Activated naive CD8-positive, alpha-beta T cell treated with anti-CD3 and anti-CD28 coated beads, Interleukin-2, amount 50 U/mL, for 24 hours (primary cell): ENCODE measurements around the gene ACSS1.
A peak's percentile ranks its signal among the peaks of the same experiment; 100 is the strongest.

ENCODE experiments used
- ATAC-seq: fragments of 150-1000 bp; cut with Tn5 transposase; one replicate; pipeline ENCODE4 v1.10.0; 2021
- DNase-seq: peaks from one replicate; pipeline ENCODE4 v3.0.0; 2021
- H3K27ac Mint-ChIP-seq: one replicate; pipeline ENCODE4 v1.8.0; 2021; ENCODE audit warnings: mild to moderate bottlenecking, mixed read lengths
- H3K27me3 Mint-ChIP-seq: one replicate; pipeline ENCODE4 v1.8.0; 2021; ENCODE audit warnings: mixed read lengths
- H3K36me3 Mint-ChIP-seq: one replicate; pipeline ENCODE4 v1.8.0; 2021; ENCODE audit warnings: low read depth, mixed read lengths
- H3K4me1 Mint-ChIP-seq: one replicate; pipeline ENCODE4 v1.8.0; 2021; ENCODE audit warnings: mixed read lengths
- H3K4me3 Mint-ChIP-seq: one replicate; pipeline ENCODE4 v1.8.0; 2021; ENCODE audit warnings: mild to moderate bottlenecking, moderate library complexity, mixed read lengths
- H3K9me3 Mint-ChIP-seq: one replicate; pipeline ENCODE4 v1.8.0; 2021; ENCODE audit warnings: mixed read lengths

ACSS1 gene

DNA sequence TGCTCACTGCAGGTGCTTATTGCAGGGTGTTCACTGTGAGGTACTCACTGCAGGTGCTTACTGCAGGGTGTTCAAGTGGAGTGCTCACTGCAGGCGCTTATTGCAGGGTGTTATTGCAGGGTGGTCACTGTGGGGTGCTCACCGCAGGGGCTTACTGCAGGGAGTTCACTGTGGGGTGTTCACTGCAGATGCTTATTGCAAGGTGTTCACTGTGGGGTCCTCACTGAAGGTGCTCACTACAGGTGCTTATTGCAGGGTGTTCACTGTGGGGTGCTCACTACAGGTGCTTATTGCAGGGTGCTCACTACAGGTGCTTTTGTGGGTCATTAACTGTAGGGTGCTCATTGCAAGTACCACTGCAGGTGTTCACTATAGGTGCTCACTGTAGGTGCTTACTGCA lies 85.6 kb downstream of the ACSS1 start:
- Mint-ChIP-seq H3K9me3 (peaks cover 16% of the 10 kb centered on the region), H3K4me3 (no peak overlapping the region), H3K4me1 (peaks cover 2% of the 10 kb centered on the region), H3K27me3 (no peaks in the 10 kb centered on the region), H3K27ac (no peak overlapping the region), H3K36me3 (peaks cover 70% of the 10 kb centered on the region)
- ATAC-seq (no peak), DNase-seq (no peak)

DNA sequence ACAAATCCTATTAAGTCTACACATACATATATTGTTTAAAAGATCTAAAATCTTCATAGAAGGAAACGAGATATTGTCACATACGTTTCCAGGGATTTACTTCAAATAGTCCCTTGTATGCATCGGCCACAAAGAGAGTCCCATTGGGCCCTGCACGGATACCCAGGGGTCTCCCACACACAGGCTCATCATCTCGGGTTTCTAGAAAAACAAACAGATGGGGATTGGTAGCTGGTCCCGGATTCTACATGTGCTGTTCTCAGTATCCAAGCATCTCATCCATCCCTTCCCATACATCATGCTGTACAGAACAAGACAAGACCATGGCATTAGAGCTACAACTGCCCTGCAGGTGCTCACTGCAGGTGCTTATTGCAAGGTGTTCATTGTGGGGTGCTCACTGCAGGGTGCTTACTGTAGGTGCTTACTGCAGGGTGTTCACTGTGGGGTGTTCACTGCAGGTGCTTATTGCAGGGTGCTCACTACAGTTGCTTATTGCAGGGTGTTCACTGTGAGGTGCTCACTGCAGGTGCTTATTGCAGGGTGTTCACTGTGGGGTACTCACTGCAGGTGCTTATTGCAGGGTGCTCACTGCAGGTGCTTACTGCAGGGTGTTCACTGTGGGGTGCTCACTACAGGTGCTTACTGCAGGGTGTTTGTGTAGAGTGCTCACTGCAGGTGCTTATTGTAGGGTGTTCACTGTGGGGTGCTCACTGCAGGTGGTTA lies 86.4 kb downstream of the ACSS1 start:
- Mint-ChIP-seq H3K27me3 (no peaks in the 10 kb centered on the region), H3K4me3 (no peak overlapping the region), H3K36me3 (peaks cover 68% of the 10 kb centered on the region), H3K27ac (no peak overlapping the region), H3K9me3 (peaks cover 12% of the 10 kb centered on the region), H3K4me1 (no peaks in the 10 kb centered on the region)
- DNase-seq, result no peak
- ATAC-seq, result no peak

DNA sequence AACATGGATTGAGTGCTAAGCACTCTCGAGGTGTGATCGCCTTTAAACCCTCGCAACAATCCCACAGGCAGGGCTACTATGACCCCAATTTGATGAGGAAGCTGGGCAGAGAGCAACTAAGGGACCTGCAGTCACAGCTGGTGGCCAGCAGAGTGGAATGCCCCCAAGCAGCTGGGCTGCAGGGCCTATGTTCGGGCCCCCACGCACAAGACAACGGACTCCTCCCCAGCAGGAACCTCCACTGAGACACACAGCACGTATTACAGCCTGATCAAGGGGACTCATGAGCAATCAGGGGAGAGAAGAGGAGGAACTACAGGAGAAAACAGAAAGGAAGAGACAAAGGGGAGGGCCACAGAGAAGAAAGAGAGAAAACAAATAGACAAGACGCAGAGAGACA lies 87.2 kb downstream of the ACSS1 start:
- H3K27ac Mint-ChIP-seq, result no peak overlapping the region

DNA sequence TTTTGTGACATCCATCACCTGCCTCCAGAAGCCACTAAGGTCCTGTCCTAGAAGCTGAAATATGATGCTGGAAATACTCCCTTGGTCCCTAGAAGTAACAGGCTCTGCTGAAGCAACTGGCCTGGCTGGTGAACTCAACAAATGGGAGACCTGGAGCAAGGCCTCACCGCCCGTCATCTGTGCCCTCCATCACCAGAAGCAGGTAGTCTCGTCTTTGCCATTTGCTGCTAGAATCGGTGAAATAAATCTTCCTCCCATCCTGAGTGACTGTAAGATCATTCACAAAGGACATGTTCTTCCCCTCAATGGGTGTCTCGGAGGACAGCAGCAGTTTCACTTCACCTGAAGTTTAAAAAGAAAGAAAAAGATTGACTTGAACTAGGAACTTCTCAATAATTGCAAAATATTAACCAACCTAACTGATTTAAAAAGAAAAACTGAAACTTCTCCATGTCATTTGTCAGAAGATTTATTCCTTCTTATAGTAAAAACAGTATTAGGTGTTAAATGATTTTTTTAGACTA lies 87.8 kb downstream of the ACSS1 start:
- Mint-ChIP-seq H3K36me3 (peaks cover 69% of the 10 kb centered on the region), H3K4me1 (peaks cover 9% of the 10 kb centered on the region)

More for the DNA sequence above, 87.2 kb downstream of the ACSS1 start:
- DNase-seq (no peak), ATAC-seq (no peak)
- H3K27me3 Mint-ChIP-seq, result no peaks in the 10 kb centered on the region
- peaks cover 2% of the 10 kb centered on the region for H3K4me1 Mint-ChIP-seq
- H3K4me3 Mint-ChIP-seq, result no peak overlapping the region
- H3K9me3 Mint-ChIP-seq, result peaks cover 5% of the 10 kb centered on the region
- peaks cover 67% of the 10 kb centered on the region for H3K36me3 Mint-ChIP-seq

DNA sequence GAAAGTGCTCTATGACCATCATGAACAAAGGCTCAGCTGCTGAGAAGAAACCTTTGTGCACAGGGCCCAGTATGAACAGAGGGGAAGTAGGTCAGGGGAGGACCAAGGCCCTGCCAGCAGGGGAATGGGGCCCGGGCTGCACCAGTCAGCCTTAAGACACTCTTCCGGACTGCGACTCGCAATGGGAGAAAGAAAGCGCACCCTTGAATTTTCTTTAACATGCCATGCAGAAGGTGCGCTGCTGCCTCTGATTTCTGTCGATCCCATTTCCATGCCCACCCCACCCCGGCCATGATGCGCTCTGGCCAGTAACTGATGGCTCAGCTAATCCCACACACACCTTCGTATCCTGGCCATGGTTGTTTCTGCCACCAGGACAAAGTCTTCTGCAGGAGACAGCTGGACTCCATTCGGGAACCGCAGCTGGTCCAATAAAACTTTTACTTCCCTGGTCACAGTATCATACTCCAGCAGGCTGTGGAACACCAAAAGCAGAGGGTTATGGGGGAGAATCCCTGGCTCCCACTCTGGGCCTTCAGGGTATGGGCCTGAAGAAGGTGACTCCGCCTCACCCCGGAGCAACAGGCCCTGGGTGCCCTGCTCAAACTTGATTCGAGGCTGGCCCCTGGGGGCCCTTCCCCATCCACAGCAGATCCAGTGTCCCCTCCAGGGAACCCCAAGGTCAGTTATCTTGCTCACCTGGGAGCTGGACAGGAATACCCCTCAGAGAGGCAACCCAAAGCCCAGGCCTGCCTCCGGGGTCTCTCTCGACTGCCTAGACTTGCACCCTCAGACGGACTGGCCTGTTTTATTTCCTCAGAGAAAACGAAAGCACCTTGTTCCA lies 88.5 kb downstream of the ACSS1 start:
- H3K27ac Mint-ChIP-seq, result no peak overlapping the region
- peaks cover 15% of the 10 kb centered on the region for H3K4me1 Mint-ChIP-seq
- DNase-seq (no peak), ATAC-seq (no peak)
- H3K4me3 Mint-ChIP-seq, result no peak overlapping the region
- no peaks in the 10 kb centered on the region for H3K9me3 Mint-ChIP-seq
- peaks cover 67% of the 10 kb centered on the region for H3K36me3 Mint-ChIP-seq
- H3K27me3 Mint-ChIP-seq, result no peaks in the 10 kb centered on the region

More for the DNA sequence above, 87.8 kb downstream of the ACSS1 start:
- no peaks in the 10 kb centered on the region for H3K9me3 Mint-ChIP-seq
- no peak overlapping the region for H3K4me3 Mint-ChIP-seq
- DNase-seq (no peak), ATAC-seq (no peak)
- H3K27ac Mint-ChIP-seq, result no peak overlapping the region
- no peaks in the 10 kb centered on the region for H3K27me3 Mint-ChIP-seq

DNA sequence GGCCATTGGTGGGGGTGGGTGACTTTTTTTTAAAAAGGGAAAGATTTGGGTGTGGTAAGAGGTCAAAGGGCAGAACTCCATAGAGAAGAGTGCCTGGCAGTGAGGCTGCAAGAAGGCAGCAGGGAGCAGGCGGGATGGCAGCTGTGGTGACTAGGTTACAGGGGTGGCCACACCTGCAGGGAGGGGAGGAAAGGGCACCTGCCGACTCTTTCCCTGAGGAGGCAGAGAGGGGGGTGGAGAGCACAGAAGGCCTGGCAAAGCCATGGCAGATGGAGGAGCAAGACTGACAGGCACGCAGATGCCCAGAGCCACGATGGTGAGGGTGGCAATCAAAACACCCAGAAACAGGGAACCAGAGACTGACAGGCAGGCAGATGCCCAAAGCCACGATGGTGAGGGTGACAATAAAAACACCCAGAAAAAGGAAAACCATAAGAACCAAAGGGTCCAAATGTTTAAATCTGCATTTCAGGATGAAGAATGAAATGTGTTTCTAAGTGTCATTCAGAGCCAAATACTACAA lies 89.6 kb downstream of the ACSS1 start:
- ATAC-seq (no peak), DNase-seq (no peak)
- H3K4me1 Mint-ChIP-seq, result peaks cover 22% of the 10 kb centered on the region
- no peak overlapping the region for H3K4me3 Mint-ChIP-seq
- no peaks in the 10 kb centered on the region for H3K27me3 Mint-ChIP-seq
- H3K36me3 Mint-ChIP-seq, result peaks cover 65% of the 10 kb centered on the region
- no peaks in the 10 kb centered on the region for H3K9me3 Mint-ChIP-seq
- peak overlapping the region; percentile 6 for H3K27ac Mint-ChIP-seq

DNA sequence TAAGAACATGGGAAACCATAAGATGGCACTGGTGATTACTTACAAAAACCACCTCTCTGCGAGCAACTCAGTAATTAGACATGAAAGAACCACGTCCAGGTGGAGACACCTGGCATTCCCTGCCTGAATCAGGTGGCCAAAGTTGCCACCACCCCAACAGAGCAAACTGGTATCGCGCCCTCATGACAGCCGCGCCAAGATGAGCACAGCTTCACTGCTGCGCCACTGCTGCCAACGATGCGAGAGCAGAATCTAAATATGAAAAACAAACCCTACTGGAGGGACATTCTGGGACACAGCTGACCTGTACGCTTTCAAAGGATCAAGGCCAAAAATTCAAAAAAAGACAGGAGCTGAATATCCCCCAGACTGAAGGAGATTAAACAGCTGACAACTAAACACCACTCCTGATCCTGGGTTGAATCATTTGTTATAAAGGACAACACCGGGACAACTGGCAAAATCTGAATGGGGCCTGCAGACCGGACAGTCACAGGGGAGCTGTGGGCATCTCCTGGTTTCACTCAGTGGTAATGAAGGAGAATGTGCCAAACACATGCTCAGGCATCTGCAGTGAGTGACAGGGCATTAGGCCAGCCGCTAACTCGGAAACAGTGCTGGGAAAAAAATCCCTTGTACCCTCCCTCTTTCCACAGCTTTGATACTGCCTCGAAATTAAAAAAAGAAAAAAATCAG lies 91.5 kb downstream of the ACSS1 start:
- H3K27me3 Mint-ChIP-seq, result no peaks in the 10 kb centered on the region
- H3K9me3 Mint-ChIP-seq, result no peaks in the 10 kb centered on the region
- no peak overlapping the region for H3K4me3 Mint-ChIP-seq
- H3K36me3 Mint-ChIP-seq, result peaks cover 70% of the 10 kb centered on the region
- no peak overlapping the region for H3K27ac Mint-ChIP-seq
- ATAC-seq, result no peak
- DNase-seq, result no peak
- peaks cover 33% of the 10 kb centered on the region for H3K4me1 Mint-ChIP-seq

DNA sequence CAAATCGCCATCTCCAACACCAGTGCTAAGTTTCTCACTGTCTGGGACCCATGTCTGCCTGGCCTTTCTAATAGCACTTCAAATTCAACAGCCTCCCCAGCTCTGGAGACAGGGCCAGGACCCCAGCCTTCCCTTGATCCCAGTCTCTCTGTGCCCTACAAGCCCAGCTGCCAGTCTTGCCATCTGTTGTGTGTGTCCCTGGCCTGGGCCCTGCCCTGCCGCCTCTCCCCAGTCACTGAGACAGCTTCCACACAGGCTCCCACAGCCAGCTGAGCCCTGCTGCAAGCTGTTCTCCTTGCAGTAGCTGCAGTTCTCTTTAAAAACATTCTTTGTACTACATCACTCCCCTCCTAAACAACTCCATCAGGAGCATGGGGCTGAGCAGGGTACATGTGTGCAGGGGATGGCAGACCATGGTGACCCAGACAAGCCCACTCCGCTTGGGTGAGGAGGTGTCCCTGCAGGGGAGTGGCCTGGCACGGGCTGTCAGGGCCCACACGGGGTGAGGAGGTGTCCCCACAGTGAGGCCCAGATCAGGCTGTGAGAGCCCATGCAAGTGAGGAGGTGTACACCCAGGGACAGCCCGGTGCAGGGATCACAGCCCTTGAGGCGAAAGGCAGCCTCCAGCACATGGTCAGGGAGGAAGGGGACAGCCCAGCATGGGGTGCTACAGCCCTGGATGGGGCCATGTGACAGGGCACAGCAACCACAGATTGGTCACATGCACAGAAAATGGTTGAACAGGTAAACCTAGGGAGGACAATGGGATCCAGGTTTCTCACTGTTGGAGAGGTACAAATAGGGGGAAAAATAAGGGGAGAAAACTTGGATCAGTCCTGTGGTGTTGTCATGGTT lies 92.6 kb downstream of the ACSS1 start:
- peaks cover 42% of the 10 kb centered on the region for H3K4me1 Mint-ChIP-seq
- H3K4me3 Mint-ChIP-seq, result peak overlapping the region; percentile 32

DNA sequence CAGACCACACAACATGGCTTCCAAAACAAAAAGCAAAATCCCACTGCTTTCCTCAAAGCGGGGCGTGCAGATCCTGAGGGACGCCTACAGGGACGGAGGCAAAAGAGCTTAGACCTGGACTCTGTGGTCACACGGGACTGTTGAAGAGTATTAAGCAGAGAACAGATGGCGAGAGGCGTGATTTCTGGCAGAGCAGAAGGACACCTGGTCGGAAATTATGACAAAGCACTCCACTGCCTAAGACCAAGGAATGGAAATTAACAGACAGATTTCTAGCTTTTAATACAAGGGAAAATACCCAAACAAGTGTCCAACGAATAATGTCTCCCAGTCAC lies 93.5 kb downstream of the ACSS1 start:
- H3K9me3 Mint-ChIP-seq, result no peaks in the 10 kb centered on the region
- DNase-seq (no peak), ATAC-seq (peak; percentile 41)
- peak overlapping the region; percentile 84 for H3K27ac Mint-ChIP-seq
- H3K4me1 Mint-ChIP-seq, result peaks cover 42% of the 10 kb centered on the region
- H3K27me3 Mint-ChIP-seq, result no peaks in the 10 kb centered on the region
- H3K4me3 Mint-ChIP-seq, result peak overlapping the region; percentile 1
- H3K36me3 Mint-ChIP-seq, result peaks cover 70% of the 10 kb centered on the region

More for the DNA sequence above, 92.6 kb downstream of the ACSS1 start:
- ATAC-seq (peak; percentile 4), DNase-seq (no peak)
- H3K27ac Mint-ChIP-seq, result peak overlapping the region; percentile 84
- H3K9me3 Mint-ChIP-seq, result no peaks in the 10 kb centered on the region
- peaks cover 71% of the 10 kb centered on the region for H3K36me3 Mint-ChIP-seq
- H3K27me3 Mint-ChIP-seq, result no peaks in the 10 kb centered on the region

DNA sequence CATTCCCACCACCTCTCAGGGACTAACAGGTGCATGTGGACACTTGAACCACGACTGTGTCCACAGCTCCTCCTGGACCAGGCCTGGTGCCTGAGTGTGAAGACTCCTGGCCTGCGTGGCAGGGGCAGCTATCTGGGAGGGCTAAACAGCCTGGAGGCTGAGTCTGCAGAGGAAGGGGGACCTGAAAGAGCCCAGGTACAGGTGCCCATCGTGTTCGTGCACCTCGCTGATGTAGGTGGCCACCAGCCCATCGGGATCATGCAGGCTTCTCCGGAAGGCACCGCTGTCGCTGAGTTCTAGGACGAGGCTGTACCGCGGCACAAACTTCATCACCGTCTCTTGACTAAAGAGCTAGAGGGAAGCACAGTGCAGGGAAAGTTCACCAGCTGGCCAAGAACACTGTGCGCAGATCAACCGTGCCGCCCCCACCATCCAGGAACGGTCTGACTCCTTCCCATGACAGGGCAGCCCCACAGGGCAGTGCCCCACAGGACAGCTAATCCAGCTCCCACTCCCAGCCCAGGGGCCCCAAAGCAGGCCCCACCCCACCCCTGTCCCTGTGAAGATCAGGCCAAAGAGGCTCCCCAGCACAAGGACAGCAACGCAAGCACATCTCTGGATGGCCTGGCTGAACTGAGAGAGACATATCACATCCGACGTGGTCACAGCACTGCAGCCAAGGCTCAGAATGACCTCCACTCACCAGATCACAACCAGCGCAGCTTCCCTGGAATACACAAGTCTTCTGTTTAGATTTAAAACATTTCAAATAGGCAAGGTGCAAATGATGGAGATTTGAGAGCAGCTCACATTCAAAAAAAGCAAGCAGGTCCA lies 94.0 kb downstream of the ACSS1 start:
- H3K4me3 Mint-ChIP-seq, result peak overlapping the region; percentile 1
- DNase-seq, result no peak
- peaks cover 42% of the 10 kb centered on the region for H3K4me1 Mint-ChIP-seq
- ATAC-seq, result no peak
- H3K27me3 Mint-ChIP-seq, result no peaks in the 10 kb centered on the region
- peaks cover 67% of the 10 kb centered on the region for H3K36me3 Mint-ChIP-seq
- peak overlapping the region; percentile 84 for H3K27ac Mint-ChIP-seq
- H3K9me3 Mint-ChIP-seq, result no peaks in the 10 kb centered on the region

DNA sequence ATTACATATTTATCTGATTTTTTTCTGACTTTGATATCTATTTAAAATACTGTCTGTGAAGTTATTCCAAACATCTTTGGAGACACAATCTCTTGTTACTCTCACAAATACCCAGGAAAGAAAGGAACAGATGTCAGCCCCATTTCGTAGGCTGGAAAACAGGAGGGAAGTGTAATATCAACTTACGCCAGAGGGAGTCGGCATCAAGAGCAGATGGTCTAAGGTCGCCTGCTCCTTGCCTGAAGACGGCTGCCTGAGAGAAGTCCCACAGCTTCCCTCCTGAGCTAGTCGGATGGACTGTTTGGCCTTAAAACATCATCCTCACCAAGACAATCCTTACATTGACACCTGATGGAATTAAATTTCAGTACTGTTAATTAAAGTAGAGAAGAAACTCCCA lies 95.4 kb downstream of the ACSS1 start:
- peaks cover 60% of the 10 kb centered on the region for H3K36me3 Mint-ChIP-seq

DNA sequence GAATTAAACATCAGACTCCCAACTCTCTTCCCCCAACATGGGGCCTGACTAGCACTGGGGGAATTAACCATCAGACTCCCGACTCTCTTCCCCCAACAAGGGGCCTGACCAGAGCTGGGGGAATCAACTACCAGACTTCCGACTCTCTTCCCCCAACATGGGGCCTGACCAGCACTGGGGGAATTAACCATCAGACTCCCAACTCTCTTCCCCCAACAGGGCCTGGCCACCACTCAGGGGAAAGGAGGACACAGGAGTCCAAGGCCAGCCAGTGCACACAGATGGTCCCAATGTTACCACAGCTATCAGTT lies 95.8 kb downstream of the ACSS1 start:
- H3K4me1 Mint-ChIP-seq, result peaks cover 42% of the 10 kb centered on the region
- no peaks in the 10 kb centered on the region for H3K27me3 Mint-ChIP-seq
- DNase-seq (no peak), ATAC-seq (no peak)
- H3K27ac Mint-ChIP-seq, result peak overlapping the region; percentile 34
- no peaks in the 10 kb centered on the region for H3K9me3 Mint-ChIP-seq
- H3K4me3 Mint-ChIP-seq, result no peak overlapping the region
- peaks cover 56% of the 10 kb centered on the region for H3K36me3 Mint-ChIP-seq

More for the DNA sequence above, 95.4 kb downstream of the ACSS1 start:
- ATAC-seq (no peak), DNase-seq (no peak)
- Mint-ChIP-seq H3K9me3 (no peaks in the 10 kb centered on the region), H3K27me3 (no peaks in the 10 kb centered on the region), H3K27ac (peak overlapping the region; percentile 34), H3K4me1 (peaks cover 42% of the 10 kb centered on the region), H3K4me3 (no peak overlapping the region)
